Loucy (cell line): ENCODE measurements around the gene DIPK1A.

ENCODE experiments used
- H2AFZ ChIP-seq: fragments of 200-600 bp; sonication (generic); 2 replicates; pipeline ENCODE4 v1.6.0; 2016; ENCODE audit warnings: antibody characterized with exemption, mild to moderate bottlenecking, low read length, moderate library complexity
- H3F3A ChIP-seq: fragments of 200-600 bp; 2 replicates; pipeline ENCODE4 v1.6.0; 2016; ENCODE audit warnings: antibody characterized with exemption, low read depth, mild to moderate bottlenecking
- H3K27me3 ChIP-seq: fragments of 200-600 bp; sonication (generic); 2 replicates; pipeline ENCODE4 v1.6.1; 2014; ENCODE audit warnings: low read length, mild to moderate bottlenecking; ENCODE audit not compliant: insufficient read depth, poor library complexity, severe bottlenecking
- H3K36me3 ChIP-seq: fragments of 200-600 bp; sonication (generic); 2 replicates; pipeline ENCODE4 v1.6.1; 2016; ENCODE audit warnings: low read length; ENCODE audit not compliant: insufficient read depth
- H3K4me1 ChIP-seq: fragments of 200-600 bp; sonication (generic); 2 replicates; pipeline ENCODE4 v1.5.1; 2014; ENCODE audit warnings: low read length, mild to moderate bottlenecking; ENCODE audit not compliant: insufficient read depth, poor library complexity, severe bottlenecking
- H3K4me2 ChIP-seq: fragments of 200-600 bp; sonication (generic); 2 replicates; pipeline ENCODE4 v1.6.0; 2014; ENCODE audit warnings: antibody characterized with exemption, low read length, low read depth, mild to moderate bottlenecking; ENCODE audit not compliant: poor library complexity, severe bottlenecking
- H3K4me3 ChIP-seq: fragments of 200-600 bp; sonication (generic); 2 replicates; pipeline ENCODE4 v1.5.1; 2014; ENCODE audit warnings: low read length, mild to moderate bottlenecking, mixed read lengths; ENCODE audit not compliant: poor library complexity, severe bottlenecking
- H3K79me2 ChIP-seq: fragments of 200-600 bp; sonication (generic); 2 replicates; pipeline ENCODE4 v1.6.1; 2014; ENCODE audit warnings: low read length; ENCODE audit not compliant: insufficient read depth
- H3K9ac ChIP-seq: fragments of 200-600 bp; sonication (generic); 2 replicates; pipeline ENCODE4 v1.6.0; 2014; ENCODE audit warnings: mild to moderate bottlenecking, low read depth, low read length, moderate library complexity; ENCODE audit not compliant: poor library complexity, severe bottlenecking
- H3K9me2 ChIP-seq: fragments of 200-600 bp; sonication (generic); replicated peaks from 2 replicates; pipeline ENCODE4 v1.6.1; 2016; ENCODE audit warnings: low read depth, low read length, mixed read lengths
- H3K9me3 ChIP-seq: fragments of 200-600 bp; sonication (generic); 2 replicates; pipeline ENCODE4 v1.6.1; 2014; ENCODE audit warnings: mild to moderate bottlenecking, antibody characterized with exemption, low read length, low read depth; ENCODE audit not compliant: insufficient read depth
- H4K20me1 ChIP-seq: fragments of 200-600 bp; sonication (generic); 2 replicates; pipeline ENCODE4 v1.6.0; 2014; ENCODE audit warnings: antibody characterized with exemption, low read length, mild to moderate bottlenecking; ENCODE audit not compliant: insufficient read depth, poor library complexity, severe bottlenecking
- CTCF ChIP-seq: fragments of 200-600 bp; sonication (generic); conservative IDR thresholded peaks from 2 replicates; pipeline ENCODE4 v1.5.1; 2014; ENCODE audit warnings: mild to moderate bottlenecking, antibody characterized with exemption, low read length
- EZH2phosphoT487 ChIP-seq: fragments of 200-600 bp; IDR thresholded peaks from 2 replicates; pipeline ENCODE4 v1.6.1; 2018; ENCODE audit warnings: antibody characterized with exemption, mild to moderate bottlenecking, moderate library complexity, borderline replicate concordance

DIPK1A gene

GRCh38 chr1:92862605-92863004 is 98.7 kb downstream of the DIPK1A start:
- H3K9me2 ChIP-seq: no peaks in the 10 kb centered on the region
- peaks cover 5% of the 10 kb centered on the region for H3K4me1 ChIP-seq
- no peak for TF ChIP-seq CTCF
- no peak for TF ChIP-seq EZH2phosphoT487

DNA sequence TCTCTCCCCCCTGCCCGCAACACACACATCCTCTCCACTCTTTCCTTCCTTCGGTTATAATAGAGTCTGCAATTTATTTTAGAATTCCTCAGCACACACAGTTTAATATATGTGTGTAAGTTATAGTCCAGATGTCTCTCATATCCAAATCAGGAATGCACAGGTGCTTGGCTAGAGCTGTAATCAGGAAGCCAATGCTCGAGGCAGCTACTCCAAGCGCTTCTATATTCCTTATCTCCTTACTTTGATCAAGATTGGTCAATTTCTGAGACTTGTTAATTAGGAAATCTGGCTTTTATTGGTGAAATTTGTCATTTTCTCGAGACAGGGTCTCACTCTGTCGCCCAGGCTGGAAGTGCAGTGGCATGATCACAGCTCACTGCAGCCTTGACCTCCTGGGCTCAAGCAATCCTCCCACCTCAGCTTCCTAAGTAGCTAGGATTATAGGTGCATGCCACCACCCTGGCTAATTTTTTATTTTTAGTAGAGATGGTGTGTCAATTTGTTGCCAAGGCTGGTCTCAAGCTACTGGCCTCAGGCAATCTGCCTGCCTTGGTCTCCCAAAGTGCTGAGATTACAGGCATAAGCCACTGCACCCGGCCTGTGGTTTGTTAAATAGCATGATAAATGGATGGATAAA is 101.7 kb downstream of the DIPK1A start:
- Histone ChIP-seq H4K20me1 (no peaks in the 10 kb centered on the region), H3K9me3 (no peaks in the 10 kb centered on the region), H3K4me2 (peak overlapping the region; percentile 47), H3K27me3 (no peaks in the 10 kb centered on the region), H3F3A (no peaks in the 10 kb centered on the region), H3K4me1 (peaks cover 5% of the 10 kb centered on the region), H3K9me2 (no peaks in the 10 kb centered on the region), H3K36me3 (no peaks in the 10 kb centered on the region), H2AFZ (peak overlapping the region; percentile 35; the same call in 1 of the 2 replicates), H3K79me2 (no peaks in the 10 kb centered on the region), H3K4me3 (peak overlapping the region; percentile 49), H3K9ac (no peak overlapping the region)
- TF ChIP-seq EZH2phosphoT487 (no peak), CTCF (no peak)

More at GRCh38 chr1:92862605-92863004, 98.7 kb downstream of the DIPK1A start:
- Histone ChIP-seq H3K9me3 (no peaks in the 10 kb centered on the region), H3F3A (no peaks in the 10 kb centered on the region), H3K36me3 (no peaks in the 10 kb centered on the region), H3K4me2 (no peak overlapping the region), H4K20me1 (no peaks in the 10 kb centered on the region), H2AFZ (no peak overlapping the region), H3K9ac (no peak overlapping the region), H3K4me3 (no peak overlapping the region), H3K27me3 (no peaks in the 10 kb centered on the region), H3K79me2 (no peaks in the 10 kb centered on the region)

DNA sequence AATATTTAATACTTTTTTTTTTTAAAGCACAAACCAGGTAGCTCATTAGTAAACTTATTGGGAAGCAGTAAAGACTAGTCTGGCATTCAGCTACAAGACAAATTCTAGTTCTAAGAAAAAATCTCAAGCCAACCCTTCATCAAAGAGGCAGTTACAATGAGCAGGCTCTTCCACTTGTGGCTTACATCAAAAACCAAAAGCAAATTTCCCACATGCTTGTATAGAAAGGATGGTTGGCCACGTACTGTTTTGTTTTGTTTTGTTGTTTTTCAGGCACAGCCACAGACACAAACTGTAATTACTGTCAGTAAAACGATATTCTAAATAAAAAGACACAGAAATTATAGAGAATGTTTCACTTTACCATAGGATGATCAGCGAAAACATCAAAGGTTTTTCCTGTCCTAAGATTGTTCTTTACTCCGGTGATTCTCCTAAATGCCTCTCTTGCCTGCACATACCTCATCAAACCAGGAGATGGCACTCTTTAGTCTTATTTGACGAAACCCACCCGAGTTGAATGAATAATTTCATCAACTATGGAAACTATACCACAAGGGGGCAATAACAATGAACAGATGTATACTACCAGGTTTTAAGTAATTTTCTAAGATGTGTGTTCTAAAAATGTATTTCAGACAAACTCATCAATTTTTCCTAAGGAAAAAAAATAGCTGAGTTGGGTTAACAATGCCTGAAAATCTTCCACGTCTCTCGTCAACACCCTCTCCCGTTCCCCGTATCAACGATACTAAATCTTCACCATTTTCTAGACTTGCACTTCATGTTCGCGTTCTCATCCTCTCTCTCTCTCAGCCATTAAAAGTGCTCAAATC is 102.5 kb downstream of the DIPK1A start:
- Histone ChIP-seq H3K9me3 (no peaks in the 10 kb centered on the region), H2AFZ (peak overlapping the region; percentile 35; the same call in 1 of the 2 replicates), H3K27me3 (no peaks in the 10 kb centered on the region), H3K36me3 (no peaks in the 10 kb centered on the region), H3K4me1 (peaks cover 5% of the 10 kb centered on the region), H3K4me2 (peak overlapping the region; percentile 47), H3K4me3 (peak overlapping the region; percentile 49), H3K9ac (no peak overlapping the region), H4K20me1 (no peaks in the 10 kb centered on the region), H3F3A (no peaks in the 10 kb centered on the region), H3K9me2 (no peaks in the 10 kb centered on the region), H3K79me2 (no peaks in the 10 kb centered on the region)
- no peak for TF ChIP-seq EZH2phosphoT487
- peak; percentile 100 for TF ChIP-seq CTCF
